ENCODE data around the gene ATP6V1F.

- no peak for TF ChIP-seq POLR2A (IDR thresholded peaks at IDR 0.05)
- no peak for TF ChIP-seq CTCF (IDR thresholded peaks at IDR 0.05)
Measured at GRCh38 chr7:128903621-128904361, 41.1 kb downstream of the ATP6V1F start.
